Activated CD8-positive, alpha-beta memory T cell treated with anti-CD3 and anti-CD28 coated beads, Interleukin-2, amount 50 U/mL, for 4 hours (primary cell): ENCODE data around the gene CNR2.
"Not testable (repeated sequence)": the region's sequence is repeated elsewhere in the genome, so short reads cannot be mapped to it uniquely, and the experiment has no call there.

ENCODE experiments used
- DNase-seq: peaks from one replicate; pipeline ENCODE4 v3.0.0-alpha.2; 2020

Gene CNR2

DNA sequence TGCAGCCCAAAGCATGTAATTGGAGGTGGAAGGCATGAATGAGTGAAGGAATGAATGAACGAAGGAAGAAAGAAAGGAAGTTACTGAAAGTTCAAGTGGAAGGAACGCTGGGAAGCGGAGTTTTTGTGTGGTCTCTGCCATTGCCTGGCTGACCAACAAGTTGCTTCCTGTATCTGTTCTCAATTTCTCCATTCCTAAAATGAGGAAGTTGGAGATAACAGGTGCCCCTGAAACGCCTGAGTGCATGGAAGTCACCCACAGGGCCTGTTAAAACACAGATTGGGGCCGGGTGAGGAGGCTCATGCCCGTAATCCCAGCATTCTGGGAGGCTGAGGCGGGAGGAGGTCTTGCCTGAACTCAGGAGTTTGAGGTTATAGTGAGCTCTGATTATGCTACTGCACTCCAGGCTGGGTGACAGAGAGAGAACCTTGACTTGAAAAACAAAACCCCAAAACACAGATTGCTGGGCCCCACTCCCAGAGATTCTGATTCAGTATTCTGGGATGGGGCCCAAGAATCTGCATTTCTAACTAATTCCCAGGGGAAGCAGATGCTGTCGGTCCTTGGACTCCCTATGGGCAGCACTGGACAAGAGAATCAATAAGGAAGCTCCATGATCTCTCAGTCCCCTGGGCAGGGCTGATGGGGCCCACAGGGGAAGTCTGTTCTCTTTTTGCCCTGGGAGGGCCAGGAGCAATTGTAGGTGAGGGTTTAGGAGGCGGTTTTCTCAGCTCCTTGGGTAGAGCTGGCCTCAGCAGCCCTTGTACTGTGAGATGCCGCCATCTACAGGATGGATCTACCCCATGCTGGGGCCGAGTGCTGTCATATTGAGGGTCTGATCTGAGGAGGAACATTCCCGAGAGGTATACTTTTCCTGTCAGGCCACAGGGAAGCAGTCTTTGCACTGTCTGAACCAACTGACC is 3.3 kb upstream of the CNR2 start:
- DNase-seq, result peak; percentile 60

DNA sequence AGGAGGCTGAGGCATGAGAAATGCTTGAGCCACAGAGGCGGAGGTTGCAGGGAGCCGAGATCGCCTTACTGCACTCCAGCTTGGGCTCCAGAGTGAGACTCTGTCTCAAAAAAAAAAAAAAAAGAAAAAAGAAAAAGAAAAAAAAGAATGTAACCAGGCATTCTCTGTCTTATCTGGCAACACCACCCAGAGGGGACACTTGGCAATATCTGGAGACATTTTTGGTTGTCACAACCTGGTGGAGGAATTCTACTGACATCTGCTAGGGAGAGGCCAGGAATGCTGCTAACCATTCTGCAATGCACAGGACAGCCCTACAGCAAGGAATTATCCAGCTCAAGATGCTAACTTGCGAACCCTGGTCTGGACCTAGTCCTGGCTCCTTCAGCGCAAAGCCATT is 2.3 kb upstream of the CNR2 start:
- no peak for DNase-seq

DNA sequence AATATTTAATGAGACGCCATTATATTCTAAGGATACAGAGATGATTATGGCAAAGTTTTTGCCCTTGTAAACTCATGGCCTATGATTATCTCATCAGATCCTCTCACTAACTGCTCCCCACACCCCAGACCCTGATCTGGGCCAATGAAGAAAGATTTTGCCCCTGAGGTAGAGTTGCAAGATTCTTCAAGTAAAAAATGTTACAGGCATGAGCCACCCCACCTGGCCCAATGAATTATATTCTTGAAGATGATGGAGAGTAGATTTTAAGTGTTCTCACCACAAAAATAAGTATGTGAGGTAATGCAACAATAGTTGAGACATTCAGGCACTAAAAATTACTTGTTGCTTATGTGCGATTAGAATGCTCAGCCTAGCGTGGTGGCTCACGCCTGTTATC is 1.8 kb upstream of the CNR2 start:
- no peak for DNase-seq

DNA sequence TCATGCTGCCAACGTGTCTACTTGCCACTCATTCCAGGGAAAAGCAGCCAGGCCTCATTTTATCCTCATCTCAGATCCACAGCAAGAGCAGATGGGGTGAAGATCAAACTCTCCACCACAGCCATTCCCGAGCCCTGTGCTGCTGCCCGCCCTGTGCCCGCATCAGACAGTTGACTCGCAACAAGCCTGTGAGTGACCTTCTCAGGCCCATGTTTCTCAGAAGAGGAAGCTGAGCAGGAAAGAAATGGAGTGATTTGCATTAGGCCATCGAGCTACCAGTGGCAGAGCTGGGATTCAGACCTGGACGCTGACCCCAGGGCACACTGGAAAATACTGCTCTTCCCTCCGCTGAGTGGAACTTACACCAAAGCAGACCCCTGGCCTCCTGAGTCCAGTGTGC is 1.2 kb downstream of the CNR2 start:
- no peak for DNase-seq

DNA sequence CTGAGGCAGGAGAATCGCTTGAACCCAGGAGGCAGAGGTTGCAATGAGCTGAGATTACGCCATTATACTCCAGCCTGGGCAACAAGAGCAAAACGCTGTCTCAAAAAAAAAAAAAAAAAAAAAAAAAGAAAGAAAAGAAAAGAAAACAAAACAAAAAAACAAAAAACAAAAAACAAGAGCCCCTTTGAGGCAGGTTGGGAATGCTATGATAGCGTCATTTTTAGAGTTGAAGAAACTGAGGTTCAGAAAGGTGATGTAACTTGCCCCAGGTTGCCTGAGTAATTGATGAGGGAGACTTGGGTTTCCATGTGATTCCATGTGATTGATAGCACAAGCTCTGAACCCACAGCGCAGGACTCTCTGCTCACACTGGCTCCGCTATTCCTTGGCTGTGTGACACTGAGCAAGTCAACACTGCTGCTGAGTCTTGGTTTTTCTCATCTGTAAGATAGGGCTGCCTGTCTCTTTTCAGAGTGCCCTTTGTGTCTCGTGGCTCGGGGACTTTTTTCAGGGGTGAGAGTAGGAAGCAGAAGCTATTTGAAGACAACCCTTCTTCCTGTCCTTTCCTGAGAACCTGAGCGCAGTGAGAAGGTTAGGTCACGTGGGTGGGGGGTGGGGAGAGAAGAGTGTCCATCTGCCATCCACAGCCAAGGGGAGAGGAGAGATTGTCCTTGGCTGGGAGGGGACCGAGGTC is 2.5 kb downstream of the CNR2 start:
- DNase-seq, result no peak

DNA sequence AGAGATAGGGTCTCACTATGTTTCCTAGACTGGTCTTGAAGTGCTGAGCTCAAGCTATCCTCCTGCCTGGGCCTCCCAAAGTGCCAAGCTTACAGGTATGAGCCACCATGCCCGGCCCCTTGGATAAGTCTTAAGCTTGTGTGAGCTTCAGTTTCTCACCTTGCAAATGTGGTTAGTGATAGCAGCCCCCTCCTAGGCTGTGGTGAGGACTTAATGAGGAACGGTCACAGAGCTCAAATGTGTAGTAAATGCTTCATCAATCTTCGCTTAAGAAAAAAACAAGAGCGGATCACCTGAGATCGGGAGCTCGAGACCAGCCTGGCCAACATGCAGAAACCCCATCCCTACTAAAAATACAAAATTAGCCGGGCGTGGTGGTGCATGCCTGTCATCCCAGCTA is 3.0 kb downstream of the CNR2 start:
- DNase-seq, result no peak

DNA sequence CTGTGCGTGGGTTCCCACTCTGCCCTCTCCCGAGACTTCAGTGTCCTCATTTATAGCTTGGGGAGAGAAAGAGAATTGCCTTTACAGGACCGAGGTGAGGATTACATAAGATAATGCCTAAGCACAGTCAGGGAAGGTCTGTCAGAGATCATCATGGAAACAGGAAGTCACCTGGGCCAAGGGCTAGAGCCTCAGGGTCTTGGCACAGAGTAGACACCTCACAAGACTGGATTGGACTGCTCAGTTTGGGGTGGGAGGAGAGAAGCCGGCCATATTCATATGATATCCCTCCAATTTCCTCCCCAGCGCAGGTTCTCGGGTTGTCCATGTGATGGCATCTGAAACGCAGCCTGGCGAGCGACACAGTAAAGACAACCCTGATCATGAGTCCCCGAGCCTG is 3.8 kb downstream of the CNR2 start:
- DNase-seq, result no peak

DNA sequence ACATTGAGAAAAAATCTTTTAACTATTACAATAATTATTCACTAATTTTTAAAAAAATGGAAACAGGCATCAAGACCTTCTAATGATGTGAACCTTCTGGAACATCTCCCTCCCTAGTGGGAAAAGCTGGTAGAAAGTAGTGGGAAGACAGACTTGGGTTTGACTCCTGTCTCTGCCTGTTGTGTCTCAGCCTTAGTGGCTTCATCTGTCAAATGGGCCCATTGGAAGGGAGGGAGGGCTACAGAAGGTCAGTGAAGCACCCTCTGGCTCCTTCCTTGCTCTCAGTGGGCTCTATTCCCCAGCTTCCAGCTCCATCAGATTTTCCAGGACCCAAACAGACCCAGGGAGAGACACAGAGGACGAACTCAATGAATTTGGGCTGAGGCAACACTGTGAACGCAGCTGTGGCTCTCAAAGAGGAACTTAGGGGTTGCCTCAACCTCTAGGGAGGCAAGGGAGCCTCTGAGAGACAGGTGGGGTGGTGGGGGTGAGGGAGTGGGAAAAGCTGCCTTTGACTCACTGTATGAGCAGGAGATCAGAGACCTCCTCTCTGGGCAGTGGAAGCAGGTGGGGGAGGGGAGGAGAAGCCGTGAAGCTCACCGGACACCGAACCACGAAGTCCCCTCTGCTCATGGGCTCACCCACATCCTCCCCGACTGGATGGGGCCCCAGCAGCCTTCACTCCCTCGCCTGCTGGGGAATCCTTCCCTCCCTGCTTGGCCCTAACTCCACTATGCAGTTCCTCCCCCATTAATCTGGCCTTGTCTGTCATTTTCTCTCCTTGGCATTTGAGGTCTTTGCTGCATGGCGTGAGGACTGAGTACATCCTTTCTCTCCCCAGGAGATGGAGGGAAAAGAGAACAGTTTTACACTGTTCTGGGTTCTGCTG is 4.5 kb downstream of the CNR2 start:
- peak; percentile 20 for DNase-seq

DNA sequence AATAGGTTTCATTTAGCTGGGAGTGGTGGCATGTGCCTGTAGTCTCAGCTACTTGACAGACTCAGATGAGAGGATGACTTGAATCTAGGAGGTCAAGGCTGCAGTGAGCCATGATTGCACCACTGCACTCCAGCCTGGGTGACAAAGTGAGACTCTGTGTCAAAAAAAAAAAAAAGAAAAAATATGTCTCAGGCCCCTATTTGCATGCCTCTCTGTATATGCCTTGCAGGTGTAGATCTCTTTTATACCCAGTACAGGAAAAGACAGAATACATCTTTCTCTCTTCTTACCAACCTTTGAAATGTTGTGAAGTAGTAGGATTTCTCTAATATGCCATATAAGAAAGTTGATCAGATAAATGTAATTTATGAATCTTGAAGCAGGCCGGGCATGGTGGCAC is 6.4 kb downstream of the CNR2 start:
- DNase-seq, result no peak

DNA sequence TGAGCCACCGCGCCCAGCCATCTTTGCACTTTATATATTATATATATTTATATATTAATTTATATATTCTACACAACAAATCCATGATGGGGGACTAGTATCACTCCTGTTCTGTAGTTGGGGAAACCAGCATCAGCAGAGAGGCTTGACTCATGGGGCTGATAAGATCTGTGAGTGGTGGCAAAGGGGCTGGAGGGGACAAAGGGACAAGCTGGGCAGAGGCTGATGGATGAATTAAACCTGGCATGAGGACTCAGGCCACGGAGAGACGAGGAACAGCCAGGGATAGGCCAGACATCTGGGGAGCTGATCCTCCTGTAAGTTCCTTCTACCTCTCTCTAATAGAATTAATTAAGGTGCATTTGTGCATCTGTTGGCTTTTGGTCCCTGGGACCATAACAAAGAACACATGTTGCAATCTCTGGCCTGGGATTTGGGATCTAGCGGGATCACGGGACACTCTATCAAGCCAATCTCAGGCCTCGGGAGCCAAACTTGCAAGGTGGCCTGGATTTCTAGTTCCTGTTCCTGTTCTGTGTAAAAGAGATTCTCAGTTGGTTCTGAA is 7.6 kb downstream of the CNR2 start:
- DNase-seq, result no peak

DNA sequence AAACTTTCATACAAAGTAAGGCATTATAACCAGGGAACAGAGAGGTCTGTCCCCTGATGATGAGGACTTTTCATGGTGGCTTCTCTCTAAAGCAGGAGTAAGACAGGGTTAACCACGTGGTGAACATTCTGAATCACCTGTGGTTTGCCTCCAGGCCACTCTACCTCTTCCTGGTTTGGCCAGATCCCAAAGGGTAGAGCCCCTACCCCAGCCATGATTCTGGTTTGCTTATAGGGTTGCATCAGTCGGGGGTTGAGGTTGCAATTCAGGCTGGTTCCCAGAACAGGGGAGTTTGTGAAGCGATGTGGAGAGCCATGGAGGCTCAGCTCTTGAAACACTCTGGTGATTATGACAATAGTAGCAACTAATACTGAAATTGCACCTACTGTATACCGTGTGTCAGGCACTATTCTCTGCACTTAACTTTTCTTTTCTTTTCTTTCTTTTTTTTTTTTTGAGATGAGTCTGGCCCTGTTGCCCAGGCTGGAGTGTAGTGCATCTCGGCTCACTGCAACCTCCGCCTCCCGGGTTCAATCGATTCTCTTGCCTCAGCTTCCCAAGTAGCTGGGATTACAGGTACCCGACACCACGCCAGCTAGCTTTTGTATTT is 8.3 kb downstream of the CNR2 start:
- DNase-seq, result no peak

DNA sequence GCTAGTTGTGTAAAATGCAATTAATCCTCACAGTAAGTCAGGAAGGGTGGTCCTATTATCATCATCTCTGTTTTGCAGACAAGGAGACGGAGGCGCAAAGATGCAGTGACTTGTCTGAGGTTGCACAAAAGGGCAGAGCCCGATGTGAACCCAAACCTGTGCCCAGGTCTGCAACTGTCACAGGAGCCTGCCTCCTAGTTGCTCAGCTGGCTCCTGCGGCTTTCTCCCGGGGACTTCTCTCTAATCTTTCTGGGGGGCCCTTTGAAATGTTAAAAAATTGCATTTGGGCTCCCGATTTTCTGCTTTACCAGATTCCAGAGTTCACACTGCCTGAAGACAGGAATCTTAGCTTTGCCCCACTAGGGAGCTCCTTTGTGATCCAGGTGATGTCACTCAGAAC is 9.4 kb downstream of the CNR2 start:
- DNase-seq, result no peak

DNA sequence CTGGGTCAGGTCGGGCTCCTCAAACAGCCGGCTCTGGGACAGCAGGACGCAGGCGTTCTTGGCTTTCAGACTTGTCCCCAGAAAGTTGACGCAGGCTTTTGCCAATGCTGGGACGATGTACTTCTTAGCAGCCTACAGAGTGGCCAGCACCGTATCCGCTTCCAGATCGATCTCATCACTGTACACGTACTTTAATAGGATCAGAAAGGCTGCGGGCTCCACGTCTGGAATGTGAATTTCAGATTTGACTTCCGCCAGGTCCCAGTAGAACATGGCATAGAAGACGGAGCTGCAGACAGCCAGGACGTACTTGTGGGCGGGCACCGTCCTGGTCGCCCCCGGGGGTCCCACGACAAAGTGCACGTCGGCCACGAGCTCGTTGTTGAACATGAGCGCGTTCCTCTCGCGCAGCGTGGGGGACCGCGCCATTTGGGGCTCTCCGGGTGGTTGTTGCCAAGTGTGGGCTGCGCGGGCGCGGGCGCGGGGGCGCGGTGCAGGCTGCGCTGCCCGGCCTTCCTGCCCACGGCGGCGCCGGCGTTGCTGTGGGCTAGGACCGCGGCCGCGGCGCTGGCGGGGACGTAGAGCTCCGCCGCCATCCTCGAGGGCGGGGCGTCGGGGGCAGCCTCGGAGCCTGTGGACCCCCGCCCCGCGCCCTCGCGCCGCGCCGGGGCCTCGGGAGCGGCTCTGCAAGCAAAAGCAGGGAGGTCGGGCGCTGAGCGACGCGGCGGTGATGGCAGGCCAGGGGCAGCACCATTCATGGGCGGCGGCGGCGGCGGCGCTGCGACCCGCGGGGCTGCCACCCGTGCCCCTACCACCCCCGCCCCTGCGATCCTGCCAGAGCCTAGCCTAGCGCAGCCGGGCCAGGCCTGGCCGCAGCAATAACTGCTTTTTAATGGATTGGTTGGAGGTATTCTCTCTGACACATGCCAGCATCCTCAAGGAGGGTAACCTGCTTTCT is 10.6 kb downstream of the CNR2 start:
- no peak for DNase-seq

DNA sequence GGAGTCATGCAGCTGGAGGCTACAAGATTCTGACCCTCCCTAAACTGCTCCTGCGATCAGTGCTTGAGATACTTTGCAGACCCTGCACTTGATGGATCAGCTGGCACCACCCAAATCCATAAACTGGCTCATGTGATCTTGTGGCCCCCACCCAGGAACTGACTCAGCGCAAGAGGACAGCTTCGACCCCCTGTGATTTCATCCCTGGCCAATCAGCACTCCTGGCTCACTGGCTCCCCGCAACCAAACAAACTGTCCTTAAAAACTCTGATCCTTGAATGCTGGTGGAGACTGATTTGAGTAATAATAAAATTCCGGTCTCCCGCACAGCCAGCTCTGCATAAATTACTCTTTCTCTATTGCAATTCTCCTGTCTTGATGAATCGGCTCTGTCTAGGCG is 13.1 kb downstream of the CNR2 start:
- DNase-seq, result not testable (repeated sequence)

DNA sequence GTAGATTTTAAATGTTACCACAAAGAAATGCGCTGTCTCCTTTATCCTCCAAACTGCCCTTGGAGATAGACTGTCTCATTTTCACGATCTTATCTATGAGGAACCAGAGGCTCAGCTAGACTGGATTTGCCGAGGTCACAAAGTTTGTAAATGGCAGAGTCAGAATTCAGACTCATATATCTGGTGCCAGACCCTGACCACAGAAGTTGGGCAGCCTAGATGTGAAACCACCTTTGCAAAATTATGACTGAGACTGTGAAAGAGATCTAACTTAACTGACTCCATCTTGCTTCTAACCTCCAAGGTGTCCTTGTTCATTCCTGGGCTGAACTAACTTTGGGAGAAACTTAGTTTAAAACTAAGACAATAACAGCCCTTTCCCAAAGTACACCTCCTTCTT is 14.1 kb downstream of the CNR2 start:
- DNase-seq, result no peak

DNA sequence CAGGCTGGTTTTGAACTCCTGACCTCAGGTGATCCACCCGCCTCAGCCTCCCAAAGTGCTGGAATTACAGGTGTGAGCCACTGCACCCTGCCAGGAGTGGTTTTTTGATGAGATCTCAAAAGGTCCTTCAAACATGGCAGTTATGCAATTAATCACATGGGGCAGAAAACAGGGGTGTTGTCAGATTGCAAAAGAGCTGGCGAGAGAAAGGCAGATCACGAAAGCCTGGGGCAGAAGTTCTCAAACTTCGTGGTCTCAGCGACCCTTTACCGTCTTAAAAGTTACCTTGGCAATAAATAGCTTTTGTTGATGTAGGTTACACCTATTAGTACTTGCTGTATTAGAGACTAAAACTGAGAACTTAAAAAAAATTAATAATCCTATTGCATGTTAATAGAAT is 16.1 kb downstream of the CNR2 start:
- DNase-seq, result no peak

DNA sequence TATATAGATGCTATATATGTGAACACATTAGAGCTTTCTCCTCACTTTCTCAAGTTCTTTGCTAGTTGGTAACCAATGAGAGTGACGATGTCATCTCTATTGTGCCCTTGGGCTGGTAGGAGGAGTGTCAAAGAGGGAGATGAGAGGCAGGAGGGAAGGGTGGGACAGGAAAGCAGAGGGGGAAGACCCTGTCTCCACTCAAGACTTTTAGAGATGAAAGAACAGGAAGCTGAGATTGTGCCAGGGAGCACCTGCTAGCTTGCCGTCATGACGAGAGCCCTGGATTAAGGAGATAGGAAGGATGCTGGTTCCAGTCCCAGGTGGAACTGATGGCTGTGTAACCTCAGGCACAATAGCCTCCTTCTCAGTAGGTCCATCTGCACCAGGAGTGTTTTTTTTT is 16.7 kb downstream of the CNR2 start:
- DNase-seq, result no peak

DNA sequence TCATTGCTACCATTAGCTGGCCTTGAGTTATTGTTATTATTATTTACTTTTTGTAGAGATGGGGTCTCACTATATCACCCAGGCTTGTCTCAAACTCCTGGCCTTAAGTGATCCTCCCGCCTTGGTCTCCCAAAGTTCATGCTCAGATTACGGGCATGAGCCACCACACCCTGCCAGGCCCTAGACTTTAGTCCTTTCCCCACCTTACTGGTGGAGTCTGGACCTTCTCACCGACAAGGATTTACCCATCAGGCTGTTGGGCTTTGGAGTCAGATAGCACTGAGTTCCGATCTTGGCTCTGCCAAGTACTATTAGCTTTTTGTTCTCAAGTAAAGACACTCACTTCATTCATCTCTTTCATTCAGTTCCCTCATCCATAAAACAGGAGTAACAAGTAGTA is 17.2 kb downstream of the CNR2 start:
- DNase-seq, result no peak

DNA sequence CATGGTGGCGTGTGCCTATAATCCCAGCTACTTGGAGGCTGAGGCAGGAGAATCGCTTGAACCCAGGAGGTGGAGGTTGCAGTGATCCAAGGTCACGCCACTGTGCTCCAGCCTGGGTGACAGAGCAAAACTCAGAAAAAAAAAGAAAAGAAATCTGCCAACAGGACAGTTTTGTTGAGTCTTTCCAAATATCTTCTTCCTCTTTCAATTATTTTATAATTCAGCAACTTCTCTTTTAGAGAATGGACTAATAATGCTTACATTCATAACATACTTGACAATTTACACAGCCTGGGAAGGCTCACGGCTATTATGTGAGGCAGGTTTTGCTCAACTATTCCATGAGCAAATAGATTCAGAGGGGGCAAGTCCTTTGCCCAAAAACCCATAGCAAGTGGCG is 18.1 kb downstream of the CNR2 start:
- no peak for DNase-seq

DNA sequence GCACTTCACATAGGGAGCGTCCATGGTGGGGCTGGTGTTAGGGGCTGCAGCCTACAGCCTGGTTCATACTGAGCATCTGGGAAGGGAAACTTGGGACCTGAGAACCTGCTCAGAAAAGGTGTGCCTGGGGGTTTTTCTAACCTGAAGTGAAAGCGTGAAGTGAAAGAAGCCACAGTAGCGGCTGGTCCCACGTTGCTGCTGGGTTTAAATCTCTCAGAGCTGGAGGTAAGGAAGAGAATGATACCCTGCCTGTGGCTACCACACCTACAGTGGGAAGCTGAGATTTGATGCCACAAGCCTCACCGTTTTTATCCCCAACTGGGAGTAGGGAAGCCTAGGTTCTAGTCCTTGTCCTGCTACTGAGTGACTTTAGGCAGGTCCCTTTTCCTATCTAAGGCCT is 24.1 kb downstream of the CNR2 start:
- no peak for DNase-seq

DNA sequence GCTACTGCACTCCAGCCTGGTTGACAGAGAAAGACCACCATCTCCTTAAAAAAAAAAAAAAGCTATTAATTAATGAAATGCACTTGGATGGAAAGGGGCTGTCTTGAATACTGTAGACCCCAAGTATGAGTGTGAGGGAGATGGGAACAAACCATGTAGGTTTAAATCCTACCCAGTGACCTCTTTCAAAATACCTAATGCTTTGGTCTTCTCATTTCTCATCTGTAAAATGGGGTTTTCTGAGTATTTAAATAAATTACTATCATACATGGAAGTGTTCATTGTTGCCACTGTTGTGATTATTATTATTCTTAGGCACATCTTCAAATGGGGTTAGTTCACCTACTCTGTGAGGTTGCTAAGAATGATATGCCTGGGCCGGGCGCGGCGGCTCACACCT is 27.9 kb downstream of the CNR2 start:
- no peak for DNase-seq

DNA sequence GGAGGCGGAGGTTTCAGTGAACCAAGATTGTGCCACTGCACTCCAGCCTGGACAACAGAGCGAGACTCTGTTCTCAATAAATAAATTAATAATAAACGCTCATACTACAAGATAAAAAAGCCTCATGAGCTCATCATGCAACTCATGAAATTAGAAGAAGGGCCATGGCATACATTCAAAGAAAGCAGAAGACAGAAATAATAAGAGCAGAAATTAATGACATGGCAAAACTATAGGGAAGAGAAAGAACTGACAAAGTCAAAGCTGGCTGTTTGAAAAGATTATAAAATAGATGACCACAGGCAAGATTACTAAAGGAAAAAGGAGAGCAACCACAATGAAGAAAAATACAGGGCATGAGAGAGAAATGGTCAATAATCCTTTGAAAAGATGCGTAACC is 30.4 kb downstream of the CNR2 start:
- DNase-seq, result no peak
